ENCODE data around the gene NFATC3.

DNA sequence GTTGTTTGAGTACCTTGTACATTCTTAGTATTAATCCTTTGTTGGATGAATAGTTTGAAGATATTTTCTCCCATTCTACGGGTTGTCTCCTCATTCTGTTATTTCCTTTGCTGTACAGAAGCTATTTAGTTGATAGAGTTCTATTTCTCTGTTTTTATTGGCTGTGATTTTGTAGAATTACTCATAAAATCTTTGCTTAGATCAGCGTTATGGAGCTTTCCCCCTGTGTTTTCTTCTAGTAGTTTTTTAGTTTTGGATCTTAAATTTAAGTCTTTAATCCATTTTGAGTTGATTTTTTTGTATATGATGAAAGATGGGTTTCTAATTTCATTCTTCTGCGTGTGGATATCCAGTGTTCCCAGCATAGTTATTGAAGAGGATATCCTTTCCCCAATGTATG, 45.4 kb downstream of the NFATC3 start:
- TF ChIP-seq, protein P1, sequence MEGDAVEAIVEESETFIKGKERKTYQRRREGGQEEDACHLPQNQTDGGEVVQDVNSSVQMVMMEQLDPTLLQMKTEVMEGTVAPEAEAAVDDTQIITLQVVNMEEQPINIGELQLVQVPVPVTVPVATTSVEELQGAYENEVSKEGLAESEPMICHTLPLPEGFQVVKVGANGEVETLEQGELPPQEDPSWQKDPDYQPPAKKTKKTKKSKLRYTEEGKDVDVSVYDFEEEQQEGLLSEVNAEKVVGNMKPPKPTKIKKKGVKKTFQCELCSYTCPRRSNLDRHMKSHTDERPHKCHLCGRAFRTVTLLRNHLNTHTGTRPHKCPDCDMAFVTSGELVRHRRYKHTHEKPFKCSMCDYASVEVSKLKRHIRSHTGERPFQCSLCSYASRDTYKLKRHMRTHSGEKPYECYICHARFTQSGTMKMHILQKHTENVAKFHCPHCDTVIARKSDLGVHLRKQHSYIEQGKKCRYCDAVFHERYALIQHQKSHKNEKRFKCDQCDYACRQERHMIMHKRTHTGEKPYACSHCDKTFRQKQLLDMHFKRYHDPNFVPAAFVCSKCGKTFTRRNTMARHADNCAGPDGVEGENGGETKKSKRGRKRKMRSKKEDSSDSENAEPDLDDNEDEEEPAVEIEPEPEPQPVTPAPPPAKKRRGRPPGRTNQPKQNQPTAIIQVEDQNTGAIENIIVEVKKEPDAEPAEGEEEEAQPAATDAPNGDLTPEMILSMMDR (IDR thresholded peaks at IDR 0.05; ENCODE audit: low read depth, low read length) = no peak
- TF ChIP-seq POLR2A (IDR thresholded peaks at IDR 0.05; ENCODE audit: extremely low read depth, insufficient read length) (no peak), MAX (IDR thresholded peaks at IDR 0.05; ENCODE audit: low read depth, low read length) (no peak)
